ENCODE data around the gene GLI3.

Gene GLI3

DNA sequence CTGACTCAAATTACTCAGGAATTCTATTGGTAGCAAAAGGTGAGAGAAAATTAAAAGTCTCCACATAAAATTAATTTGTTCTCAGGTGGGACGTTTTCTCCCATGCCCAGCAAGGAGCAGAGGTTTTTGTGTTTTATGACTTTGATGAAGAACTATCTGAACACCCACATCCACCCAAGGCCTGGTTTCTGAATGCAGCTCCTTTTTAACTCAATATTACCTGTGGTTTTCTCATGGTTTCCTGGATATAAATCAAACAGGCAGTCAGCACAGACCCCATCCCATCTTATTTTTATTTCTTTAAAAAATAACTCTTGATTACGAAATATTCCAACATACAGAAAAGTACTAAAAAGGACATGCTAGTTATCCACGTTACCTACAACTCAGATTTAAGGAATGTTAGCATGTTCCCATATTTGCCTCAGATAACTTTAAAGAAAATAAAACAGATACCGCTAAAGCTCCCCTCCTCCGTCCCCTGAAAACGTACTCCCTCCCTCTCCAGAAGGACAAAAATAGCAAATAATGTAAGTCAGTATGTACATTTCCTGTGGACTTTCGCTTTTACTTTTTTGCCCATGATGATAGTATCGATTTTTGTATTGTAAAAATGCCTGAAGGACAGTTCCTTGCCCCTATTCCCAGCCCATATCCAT lies 43.4 kb downstream of the GLI3 start:
- Histone ChIP-seq H3K9me3 (ENCODE audit: severe bottlenecking) (no peaks in the 10 kb centered on the region), H3K27ac (no peak overlapping the region), H3K36me3 (no peaks in the 10 kb centered on the region), H3K27me3 (ENCODE audit: insufficient read depth, low read depth, severe bottlenecking) (no peaks in the 10 kb centered on the region), H3K4me3 (ENCODE audit: low read depth, low read length) (no peak overlapping the region)
- TF ChIP-seq, protein P1, sequence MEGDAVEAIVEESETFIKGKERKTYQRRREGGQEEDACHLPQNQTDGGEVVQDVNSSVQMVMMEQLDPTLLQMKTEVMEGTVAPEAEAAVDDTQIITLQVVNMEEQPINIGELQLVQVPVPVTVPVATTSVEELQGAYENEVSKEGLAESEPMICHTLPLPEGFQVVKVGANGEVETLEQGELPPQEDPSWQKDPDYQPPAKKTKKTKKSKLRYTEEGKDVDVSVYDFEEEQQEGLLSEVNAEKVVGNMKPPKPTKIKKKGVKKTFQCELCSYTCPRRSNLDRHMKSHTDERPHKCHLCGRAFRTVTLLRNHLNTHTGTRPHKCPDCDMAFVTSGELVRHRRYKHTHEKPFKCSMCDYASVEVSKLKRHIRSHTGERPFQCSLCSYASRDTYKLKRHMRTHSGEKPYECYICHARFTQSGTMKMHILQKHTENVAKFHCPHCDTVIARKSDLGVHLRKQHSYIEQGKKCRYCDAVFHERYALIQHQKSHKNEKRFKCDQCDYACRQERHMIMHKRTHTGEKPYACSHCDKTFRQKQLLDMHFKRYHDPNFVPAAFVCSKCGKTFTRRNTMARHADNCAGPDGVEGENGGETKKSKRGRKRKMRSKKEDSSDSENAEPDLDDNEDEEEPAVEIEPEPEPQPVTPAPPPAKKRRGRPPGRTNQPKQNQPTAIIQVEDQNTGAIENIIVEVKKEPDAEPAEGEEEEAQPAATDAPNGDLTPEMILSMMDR (IDR thresholded peaks at IDR 0.05; ENCODE audit: low read depth, low read length), result no peak
- DNase-seq, result no peak

DNA sequence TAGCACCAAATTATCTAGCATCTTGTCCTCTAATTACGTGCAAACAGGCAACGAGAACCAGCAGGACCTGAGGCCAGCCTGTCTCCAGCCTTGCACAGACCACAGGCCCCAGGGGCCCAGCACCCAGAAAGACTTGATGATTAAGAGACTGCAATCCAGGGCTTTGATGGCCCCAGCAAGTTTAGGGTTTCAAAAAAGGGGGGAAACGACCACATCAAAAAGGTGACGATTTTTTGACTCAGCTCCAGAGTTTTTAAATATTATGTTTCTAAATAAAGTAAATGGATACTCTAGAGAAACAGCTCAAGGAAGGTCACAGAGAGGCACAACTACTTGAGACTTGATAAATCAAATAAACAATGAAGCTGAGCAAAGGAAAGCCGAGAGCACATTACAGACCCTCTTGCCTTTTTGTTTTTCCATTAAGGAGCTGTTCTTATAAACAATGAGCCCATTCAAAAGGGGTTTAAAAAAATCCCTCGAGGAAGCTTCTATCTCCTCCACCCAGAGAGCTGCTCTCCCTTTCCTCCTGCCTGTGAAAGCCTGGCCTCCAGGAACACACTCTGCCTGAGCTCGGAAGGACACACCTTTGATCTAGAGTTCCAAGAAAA lies 44.1 kb downstream of the GLI3 start:
- H3K36me3 ChIP-seq, result no peaks in the 10 kb centered on the region
- H3K4me3 ChIP-seq (ENCODE audit: low read depth, low read length), result no peak overlapping the region
- no peak overlapping the region for H3K27ac ChIP-seq
- no peak for DNase-seq
- no peaks in the 10 kb centered on the region for H3K27me3 ChIP-seq (ENCODE audit: insufficient read depth, low read depth, severe bottlenecking)
- no peaks in the 10 kb centered on the region for H3K9me3 ChIP-seq (ENCODE audit: severe bottlenecking)
- TF ChIP-seq, protein P1 (IDR thresholded peaks at IDR 0.05; ENCODE audit: low read depth, low read length), result no peak

DNA sequence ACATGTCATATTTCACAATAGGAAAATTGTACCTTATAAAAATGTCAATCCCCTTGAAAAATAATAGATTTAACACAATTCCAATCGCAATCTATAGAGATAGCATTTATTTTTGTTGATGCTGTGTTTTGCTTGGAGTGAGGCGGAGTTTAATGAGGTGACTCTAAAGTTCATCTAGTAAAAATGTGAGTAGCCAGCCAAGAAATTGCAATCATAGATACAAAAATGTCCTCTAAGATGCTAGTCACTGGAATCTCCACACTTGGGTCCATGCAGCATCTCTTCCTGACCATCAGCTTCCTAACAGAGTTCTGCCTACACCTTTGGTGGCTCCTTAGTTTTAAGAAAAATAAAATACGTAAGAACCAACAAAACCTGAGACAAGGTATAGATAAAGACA lies 44.9 kb downstream of the GLI3 start:
- DNase-seq, result no peak
- no peak overlapping the region for H3K4me3 ChIP-seq (ENCODE audit: low read depth, low read length)
- no peaks in the 10 kb centered on the region for H3K36me3 ChIP-seq
- no peak overlapping the region for H3K27ac ChIP-seq
- H3K27me3 ChIP-seq (ENCODE audit: insufficient read depth, low read depth, severe bottlenecking), result no peaks in the 10 kb centered on the region
- no peaks in the 10 kb centered on the region for H3K9me3 ChIP-seq (ENCODE audit: severe bottlenecking)
- TF ChIP-seq, protein P1 (IDR thresholded peaks at IDR 0.05; ENCODE audit: low read depth, low read length), result no peak

DNA sequence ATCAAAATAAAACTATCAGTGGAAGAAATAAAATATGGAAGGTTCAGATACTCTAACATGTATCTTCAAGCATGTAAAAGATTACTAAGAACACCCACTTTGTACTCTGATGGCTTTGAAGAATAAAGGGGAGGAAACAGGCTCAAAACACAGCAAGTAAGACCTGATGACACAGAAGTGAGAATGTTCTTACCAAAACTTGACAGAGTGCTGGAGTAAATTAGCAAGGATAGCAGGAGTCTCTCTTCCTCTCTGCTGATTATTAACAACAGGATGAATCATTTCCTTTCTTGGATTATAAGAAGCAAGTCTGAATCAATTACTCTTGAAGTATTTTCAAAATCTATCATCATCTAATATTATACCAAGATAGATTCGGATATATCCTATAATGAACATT lies 47.5 kb downstream of the GLI3 start:
- no peak overlapping the region for H3K27ac ChIP-seq
- H3K4me3 ChIP-seq (ENCODE audit: low read depth, low read length), result no peak overlapping the region
- no peaks in the 10 kb centered on the region for H3K9me3 ChIP-seq (ENCODE audit: severe bottlenecking)
- no peaks in the 10 kb centered on the region for H3K27me3 ChIP-seq (ENCODE audit: insufficient read depth, low read depth, severe bottlenecking)
- H3K36me3 ChIP-seq, result no peaks in the 10 kb centered on the region
- TF ChIP-seq, protein P1 (IDR thresholded peaks at IDR 0.05; ENCODE audit: low read depth, low read length), result no peak
- DNase-seq, result no peak

- H3K27me3 ChIP-seq (ENCODE audit: insufficient read depth, low read depth, severe bottlenecking), result no peaks in the 10 kb centered on the region
- peak; percentile 17 for DNase-seq
- no peaks in the 10 kb centered on the region for H3K36me3 ChIP-seq
- no peaks in the 10 kb centered on the region for H3K9me3 ChIP-seq (ENCODE audit: severe bottlenecking)
- no peak overlapping the region for H3K27ac ChIP-seq
- TF ChIP-seq, protein P1 (IDR thresholded peaks at IDR 0.05; ENCODE audit: low read depth, low read length), result peak; percentile 51
- H3K4me3 ChIP-seq (ENCODE audit: low read depth, low read length), result no peak overlapping the region
Measured at GRCh38 chr7:42186151-42186550, 50.9 kb downstream of the GLI3 start.

DNA sequence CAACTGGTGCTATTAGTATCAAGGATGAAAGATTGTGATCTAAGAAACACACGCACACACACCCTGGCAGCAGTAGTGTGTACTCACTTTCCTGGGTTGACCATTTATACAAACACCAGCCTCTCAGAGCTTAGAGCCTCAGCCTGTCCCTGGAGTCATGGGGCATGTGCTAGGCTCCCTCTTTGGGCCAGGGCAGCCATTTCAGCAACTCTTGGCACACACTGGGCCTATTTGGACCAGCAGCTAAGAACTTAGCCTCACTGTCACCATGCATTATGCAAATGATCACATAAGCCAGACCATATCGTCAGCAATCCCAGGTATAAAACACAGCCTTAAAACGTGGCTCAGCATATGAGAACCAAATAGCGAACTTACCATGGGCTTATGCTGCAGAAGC lies 51.3 kb downstream of the GLI3 start:
- Histone ChIP-seq H3K36me3 (no peaks in the 10 kb centered on the region), H3K27me3 (ENCODE audit: insufficient read depth, low read depth, severe bottlenecking) (no peaks in the 10 kb centered on the region), H3K27ac (no peak overlapping the region), H3K4me3 (ENCODE audit: low read depth, low read length) (no peak overlapping the region), H3K9me3 (ENCODE audit: severe bottlenecking) (no peaks in the 10 kb centered on the region)
- TF ChIP-seq, protein P1 (IDR thresholded peaks at IDR 0.05; ENCODE audit: low read depth, low read length), result no peak
- DNase-seq, result no peak
